ENCODE measurements around the gene WT1.

WT1 gene

GRCh38 chr11:32437495-32438345 lies 2.4 kb upstream of the WT1 start:
- DNase-seq: no peak

GRCh38 chr11:32436751-32437494 lies 1.6 kb upstream of the WT1 start:
- no peak for DNase-seq

GRCh38 chr11:32435942-32436750 lies 807 bp upstream of the WT1 start:
- DNase-seq: no peak

- DNase-seq: no peak
These were observed 223 bp downstream of the WT1 start for GRCh38 chr11:32435152-32435480.

- no peak for DNase-seq
These were observed 785 bp downstream of the WT1 start for GRCh38 chr11:32434356-32435151.

DNA sequence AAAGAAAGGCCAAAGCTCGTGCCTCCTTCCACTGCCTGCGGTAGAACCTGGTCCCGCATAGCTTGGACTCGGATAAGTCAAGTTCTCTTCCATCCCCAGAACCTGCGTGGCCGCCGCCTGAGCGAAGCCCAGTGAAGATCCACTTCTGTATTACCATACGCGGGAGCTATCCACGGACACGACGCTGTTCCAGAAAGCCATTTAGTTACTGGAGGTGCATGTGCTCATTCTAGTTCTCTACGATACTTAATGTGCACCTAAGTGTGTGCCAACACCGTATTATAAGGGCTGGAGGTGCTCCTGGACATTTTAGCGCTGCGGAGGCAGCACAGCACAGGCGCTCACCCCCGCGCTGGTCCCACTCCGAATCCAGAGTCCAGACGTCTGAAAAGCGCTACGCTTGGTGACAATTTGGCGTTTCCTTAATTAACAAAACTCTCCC lies 1.4 kb downstream of the WT1 start:
- DNase-seq: no peak

DNA sequence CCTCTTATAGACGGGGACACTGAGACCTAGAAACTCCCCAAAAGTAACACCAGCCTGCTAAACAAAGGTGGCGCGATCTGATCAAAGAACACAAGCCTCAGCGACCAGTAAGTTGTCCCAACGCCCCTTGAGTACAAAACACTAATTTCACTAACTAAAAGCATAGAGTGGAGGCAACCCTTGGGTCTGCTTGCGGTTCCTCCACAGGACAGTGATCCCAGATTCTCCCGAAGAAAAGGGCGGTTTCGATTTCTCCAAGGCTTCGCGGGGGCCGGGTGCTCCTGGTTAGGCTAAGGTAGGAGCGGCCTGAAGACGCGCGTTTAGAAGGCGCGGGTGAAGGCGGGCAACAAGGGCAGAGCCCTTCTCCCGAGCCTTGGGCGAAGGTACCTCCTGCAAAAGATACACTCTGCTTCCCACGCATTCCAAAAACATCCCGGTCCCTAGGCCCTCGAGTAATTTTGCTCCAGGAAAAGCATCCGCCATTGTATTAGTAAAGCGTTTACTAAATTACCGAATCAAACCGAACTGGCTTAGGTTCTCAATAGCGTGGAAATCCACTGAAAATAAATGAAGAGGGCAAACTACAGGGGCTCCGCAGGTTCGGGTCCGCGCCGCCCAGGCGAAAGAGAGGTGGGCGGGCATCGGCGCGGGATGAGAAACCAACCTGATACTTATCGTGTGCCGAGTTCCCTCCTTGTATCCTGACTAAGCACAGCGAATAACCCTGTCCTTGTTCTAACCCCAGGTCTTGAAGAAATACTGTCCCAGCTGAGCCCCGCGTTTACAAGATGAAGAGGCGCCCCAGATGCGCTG lies 2.0 kb downstream of the WT1 start:
- no peak for DNase-seq

DNA sequence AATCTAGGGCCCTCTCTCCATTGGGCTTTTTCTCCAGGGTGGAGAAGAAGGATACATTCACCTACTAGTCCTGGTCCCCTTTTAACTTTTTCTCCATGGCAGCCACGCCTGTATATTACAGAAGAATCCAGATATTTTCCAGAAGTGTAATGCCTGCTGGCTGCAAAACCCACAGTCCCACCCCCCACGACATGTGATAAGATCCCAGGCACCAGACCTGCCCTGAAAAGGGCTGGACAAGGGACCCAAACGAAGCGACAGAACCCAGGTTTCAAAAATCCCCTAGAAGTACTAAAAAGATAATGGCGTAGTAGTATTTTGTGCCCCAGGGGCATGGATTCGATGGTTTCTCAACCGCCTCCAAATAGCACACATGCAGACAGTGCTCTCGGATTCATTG lies 2.8 kb downstream of the WT1 start:
- DNase-seq: no peak

- DNase-seq: no peak
These were observed 4.6 kb downstream of the WT1 start for GRCh38 chr11:32430568-32431381.

GRCh38 chr11:32429477-32429876 lies 5.9 kb downstream of the WT1 start:
- DNase-seq: no peak

DNA sequence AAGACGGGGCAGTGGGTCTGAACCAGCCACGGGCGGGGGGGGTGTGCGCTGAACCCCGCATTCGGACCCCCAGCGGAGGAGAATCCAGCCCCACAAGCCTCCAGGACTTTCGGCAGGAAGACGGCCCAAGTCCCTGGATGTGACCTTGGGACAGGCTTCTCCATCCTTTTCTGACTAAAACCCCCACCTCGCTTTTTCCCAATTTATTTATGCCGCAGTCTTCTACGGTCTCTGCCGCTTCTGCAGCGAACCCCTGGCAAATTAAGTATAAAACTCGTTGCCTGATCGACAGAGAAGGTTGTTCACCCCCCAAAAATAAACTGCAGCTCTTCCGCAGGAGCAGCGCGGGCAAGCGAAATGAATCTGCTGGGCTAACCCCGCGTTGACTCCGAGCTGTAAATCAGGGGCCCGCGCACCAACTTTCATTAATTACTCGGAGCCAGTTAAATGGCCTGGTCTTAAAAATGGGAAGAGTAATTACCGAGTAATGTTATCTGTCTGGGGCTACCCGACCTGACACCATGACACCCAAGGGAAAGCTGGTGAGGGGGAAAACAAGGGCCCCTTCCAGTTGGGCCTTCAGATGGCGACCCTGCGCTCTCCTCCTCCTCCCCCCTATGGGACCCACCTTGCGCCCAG lies 6.6 kb downstream of the WT1 start:
- no peak for DNase-seq

DNA sequence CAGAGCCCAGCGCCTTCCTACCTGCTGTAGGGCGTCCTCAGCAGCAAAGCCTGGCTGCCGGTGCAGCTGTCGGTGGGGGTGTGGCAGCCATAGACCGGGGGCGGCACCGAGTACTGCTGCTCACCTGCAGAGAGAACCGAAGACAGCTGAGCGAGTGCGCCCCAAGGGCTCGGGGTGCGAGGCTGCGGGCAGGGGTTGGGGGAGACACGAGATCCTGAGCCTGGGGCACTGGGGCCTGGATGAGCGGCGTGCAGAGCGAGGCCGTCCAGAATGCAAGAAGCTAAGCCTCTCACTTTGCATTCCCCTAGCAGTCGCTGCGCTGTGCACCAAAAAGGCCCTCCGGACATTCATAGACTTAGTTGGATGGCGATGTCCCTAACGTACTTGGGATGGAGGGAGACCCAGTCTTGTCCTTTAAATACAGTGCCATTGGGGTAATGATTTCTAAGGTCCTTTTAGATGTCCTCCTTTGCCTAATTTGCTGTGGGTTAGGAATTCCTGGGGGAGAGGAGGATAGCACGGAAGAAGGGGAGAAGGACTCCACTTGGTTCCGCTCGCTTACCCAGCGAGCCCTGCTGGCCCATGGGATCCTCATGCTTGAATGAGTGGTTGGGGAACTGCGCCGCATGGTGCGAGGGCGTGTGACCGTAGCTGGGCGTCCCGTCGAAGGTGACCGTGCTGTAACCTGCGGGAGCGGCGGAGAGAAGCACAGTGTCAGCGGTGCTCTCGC lies 7.2 kb downstream of the WT1 start:
- DNase-seq: no peak

GRCh38 chr11:32427616-32427934 lies 7.8 kb downstream of the WT1 start:
- no peak for DNase-seq

- DNase-seq: peak; percentile 20
These were observed 8.3 kb downstream of the WT1 start for GRCh38 chr11:32426819-32427615.

DNA sequence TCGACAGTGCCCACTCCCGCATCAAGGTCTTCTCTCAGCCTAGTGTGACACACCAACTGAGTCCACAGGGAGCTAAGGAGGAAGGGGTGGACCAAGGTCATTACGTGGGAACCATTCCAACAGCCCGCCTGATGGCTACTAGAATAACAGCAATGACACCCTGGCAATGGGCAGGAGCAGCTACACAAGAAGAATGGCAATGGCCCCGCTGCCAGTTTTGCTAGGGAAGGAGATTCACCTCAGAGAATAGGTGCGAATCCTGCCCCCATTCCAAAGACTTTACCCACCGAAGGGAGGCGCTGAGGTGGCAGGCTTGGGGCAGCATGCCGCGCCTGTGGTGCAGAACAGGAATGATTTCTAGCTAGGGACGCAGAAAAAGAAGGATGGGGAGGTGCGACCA lies 9.1 kb downstream of the WT1 start:
- DNase-seq: no peak

- no peak for DNase-seq
These were observed 9.6 kb downstream of the WT1 start for GRCh38 chr11:32425761-32426160.

DNA sequence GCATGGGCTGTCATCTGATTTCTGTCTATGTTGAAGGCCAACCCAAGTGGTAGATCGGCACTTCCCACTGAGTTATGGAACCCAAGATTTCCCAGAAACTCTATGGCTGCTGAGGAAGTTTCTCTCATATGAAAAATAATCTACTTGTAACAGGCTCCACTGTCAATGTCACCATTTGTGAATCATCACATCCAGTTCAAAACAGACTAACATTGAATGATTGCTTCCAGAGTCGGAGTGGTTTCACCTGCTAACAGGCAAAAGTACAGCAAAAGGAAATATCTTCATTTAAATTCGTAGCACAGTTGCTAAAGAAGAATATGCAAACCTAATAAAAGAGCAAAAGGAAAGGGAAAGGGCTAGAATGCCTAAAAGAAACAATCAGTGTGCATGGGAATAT lies 12.8 kb downstream of the WT1 start:
- no peak for DNase-seq

GRCh38 chr11:32421992-32422391 lies 13.3 kb downstream of the WT1 start:
- no peak for DNase-seq

Measured in CD4-positive, alpha-beta T cell treated with Interleukin-21 for 1 hour (primary cell).